ENCODE measurements around the gene TRIP12. TPM values are rescaled to one million over a fixed set of nuclear protein-coding genes. Genes with fewer than 3 reads are reported as not detected.
"Not testable (repeated sequence)": the region's sequence is repeated elsewhere in the genome, so short reads cannot be mapped to it uniquely, and the experiment has no call there.

The TRIP12 gene
- total RNA-seq, 1 donor from 2014 or later: 222 TPM

DNA sequence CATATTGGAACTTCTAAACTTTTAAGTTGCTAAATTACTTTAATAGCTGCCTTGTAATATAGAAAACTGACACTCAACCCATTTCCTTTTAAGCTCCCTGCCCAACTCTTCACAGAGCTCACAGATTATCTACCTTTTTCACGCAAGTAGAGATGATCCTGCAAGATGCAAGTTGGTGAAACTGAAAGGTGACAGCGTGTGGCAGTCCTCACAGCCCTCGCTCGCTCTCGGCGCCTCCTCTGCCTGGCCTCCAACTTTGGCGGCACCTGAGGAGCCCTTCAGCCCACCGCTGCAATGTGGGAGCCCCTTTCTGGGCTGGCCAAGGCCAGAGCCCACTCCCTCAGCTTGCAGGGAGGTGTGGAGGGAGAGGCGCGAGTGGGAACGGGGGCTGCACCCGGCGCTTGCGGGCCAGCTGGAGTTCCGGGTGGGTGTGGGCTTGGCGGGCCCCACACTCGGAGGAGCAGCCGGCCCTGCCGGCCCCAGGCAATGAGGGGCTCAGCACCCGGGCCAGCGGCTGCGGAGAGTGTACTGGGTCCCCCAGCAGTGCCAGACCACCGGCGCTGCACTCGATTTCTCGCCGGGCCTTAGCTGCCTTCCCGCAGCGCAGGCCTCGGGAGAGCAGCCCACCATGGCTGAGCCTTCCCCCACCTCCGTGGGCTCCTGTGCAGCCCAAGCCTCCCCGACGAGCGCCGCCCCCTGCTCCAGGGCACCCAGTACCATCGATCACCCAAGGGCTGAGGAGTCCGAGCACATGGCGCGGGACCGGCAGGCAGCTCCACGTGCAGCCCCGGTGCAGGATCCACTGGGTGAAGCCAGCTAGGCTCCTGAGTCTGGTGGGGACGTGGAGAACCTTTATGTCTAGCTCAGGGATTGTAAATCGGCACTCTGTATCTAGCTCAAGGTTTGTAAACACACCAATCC, 71.2 kb downstream of the TRIP12 start:
- intact Hi-C loops (cut with DNase I); DNase-seq (ENCODE audit: low spot score): not testable (repeated sequence)

DNA sequence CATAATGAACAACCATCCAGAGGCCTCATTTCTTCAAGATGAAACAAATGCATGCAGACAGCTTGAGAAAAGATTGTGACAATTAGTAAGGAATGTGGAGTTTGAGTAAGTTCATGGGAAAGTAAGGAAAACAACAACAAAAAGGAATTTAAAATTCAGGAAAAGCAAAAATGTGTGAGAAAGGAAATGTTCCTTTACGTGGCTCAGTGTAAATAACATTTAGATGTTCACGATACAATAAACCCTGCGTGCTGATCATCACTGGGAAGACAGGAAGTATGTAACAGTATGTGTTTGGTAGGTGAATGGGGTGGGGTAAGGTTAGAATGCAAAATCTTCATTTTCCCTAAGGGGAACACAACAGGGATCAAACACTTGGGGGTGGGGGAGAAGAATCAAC, 72.7 kb downstream of the TRIP12 start:
- no peak for DNase-seq (ENCODE audit: low spot score)
- intact Hi-C loops (cut with DNase I): no loop called here

- DNase-seq (ENCODE audit: low spot score): no peak
- intact Hi-C loops (cut with DNase I): no loop called here
These were observed 78.2 kb downstream of the TRIP12 start for GRCh38 chr2:229843613-229844012.

- no peak for DNase-seq (ENCODE audit: low spot score)
- intact Hi-C loops (cut with DNase I): no loop called here
These were observed 83.1 kb downstream of the TRIP12 start for GRCh38 chr2:229838729-229839128.

GRCh38 chr2:229836847-229837246, 85.0 kb downstream of the TRIP12 start:
- intact Hi-C loops (cut with DNase I): no loop called here
- DNase-seq (ENCODE audit: low spot score): no peak

- no peak for DNase-seq (ENCODE audit: low spot score)
- intact Hi-C loops (cut with DNase I): no loop called here
These were observed 86.1 kb downstream of the TRIP12 start for GRCh38 chr2:229835596-229836283.

GRCh38 chr2:229834368-229834767, 87.4 kb downstream of the TRIP12 start:
- DNase-seq (ENCODE audit: low spot score); intact Hi-C loops (cut with DNase I): not testable (repeated sequence)

- intact Hi-C loops (cut with DNase I): no loop called here
- no peak for DNase-seq (ENCODE audit: low spot score)
These were observed 89.3 kb downstream of the TRIP12 start for GRCh38 chr2:229832510-229832898.

DNA sequence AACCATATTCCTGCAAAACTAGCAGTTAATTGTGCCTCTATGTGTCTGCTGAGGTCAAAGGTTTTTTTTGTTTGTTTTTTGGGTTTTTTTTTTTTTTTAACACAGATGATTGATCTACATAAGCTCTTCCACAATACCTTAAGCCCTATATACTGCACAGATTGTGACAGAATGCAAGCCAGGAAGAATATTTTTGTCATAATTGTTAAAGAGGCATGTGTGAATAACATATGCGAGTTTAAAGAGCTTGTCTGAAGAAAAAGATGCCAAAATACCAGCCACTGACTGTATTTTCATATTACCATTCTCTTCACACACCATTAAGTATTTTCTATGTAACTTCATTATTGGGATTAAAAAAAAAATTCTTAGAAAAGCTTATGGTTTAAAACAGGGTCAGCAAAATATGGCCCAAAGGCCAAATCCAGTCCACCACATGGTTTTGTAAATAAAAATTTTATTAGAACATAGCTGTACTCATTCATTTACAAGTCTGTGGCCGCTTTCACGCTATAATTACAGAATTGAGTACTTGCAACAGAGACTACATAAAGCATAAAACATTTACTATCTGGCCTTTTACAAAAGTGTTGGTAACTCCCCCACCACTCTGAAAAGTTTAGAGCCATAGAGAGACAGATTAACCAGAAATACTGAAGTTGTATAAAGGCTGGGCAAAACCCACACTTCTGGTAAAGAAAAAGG, 89.9 kb downstream of the TRIP12 start:
- intact Hi-C loops (cut with DNase I): no loop called here
- no peak for DNase-seq (ENCODE audit: low spot score)

- DNase-seq (ENCODE audit: low spot score): no peak
- intact Hi-C loops (cut with DNase I): no loop called here
These were observed 96.3 kb downstream of the TRIP12 start for GRCh38 chr2:229825476-229825875.

DNA sequence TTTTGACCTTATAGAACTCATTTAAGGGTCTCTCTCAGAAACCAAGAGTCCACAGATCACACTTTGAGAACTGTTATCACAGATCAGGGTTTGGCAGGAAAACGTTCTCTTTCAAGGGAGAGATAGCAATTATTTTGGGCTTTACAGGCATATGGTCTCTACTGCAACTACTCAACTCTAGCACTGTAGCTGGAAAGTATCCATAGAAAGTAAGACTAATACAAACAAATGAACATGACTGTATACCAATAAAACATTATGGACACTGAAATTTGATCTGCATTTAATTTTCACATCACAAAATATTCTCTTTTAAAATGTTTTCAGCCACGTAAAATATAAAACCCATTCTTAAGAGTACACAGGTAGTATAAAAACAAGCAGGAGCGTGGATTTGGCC, 100.5 kb downstream of the TRIP12 start:
- intact Hi-C loops (cut with DNase I): no loop called here
- DNase-seq (ENCODE audit: low spot score): no peak

DNA sequence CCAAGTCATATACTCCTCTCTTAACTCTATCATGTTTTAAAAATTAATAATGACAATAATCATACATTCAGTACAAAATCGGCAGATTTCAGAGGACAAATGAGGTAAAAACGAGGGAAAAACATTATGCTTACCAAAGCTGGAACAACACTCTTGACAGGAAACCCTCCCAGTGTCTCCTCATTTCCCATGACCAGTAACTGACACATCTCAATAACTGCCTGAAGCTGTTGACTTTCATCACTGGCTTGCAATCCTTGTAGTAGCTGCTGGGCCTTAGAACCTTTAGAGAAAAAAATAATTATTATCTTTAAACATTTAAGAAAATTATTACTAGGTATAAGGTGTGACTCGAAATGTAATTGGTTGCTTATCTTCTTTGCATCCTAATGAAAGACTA, 103.6 kb downstream of the TRIP12 start:
- DNase-seq (ENCODE audit: low spot score): no peak
- intact Hi-C loops (cut with DNase I): no loop called here

GRCh38 chr2:229815858-229816257, 106.0 kb downstream of the TRIP12 start:
- intact Hi-C loops (cut with DNase I): no loop called here
- no peak for DNase-seq (ENCODE audit: low spot score)

DNA sequence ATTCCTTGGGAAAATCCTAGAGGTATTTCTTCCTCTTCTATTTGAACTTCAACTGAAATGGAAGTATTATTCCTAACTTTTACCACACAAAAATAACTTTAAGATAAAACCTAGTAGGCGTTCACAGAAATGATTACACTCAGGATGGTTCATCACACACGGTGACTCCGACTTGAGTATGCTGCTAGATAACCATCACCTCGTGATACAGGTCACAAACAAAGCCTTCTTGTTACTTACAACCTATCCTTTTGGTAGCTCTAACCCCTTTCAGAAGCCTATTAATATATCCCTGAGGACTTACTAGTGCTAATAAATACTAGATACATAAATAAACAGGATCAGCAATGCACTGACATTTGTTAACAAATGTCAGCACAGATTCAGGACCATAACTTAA, 106.5 kb downstream of the TRIP12 start:
- no peak for DNase-seq (ENCODE audit: low spot score)
- intact Hi-C loops (cut with DNase I): no loop called here

DNA sequence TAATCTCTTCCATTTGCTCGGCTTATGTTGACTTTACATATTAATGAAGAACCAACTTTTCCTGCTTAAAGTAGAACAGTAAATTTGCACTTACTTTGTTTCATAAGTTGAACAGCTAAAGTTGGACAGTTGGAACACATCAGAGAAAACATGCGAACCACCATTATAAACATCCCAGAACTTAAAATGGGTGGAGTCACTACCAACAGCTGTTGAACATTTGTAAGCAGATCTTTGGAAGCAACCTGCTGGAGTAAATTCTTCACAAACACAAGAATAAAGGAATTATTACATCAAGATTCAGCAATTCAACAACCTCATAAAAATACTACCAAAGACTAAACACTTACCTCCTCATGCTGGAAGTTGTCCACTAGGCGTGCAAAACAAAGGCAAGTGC, 111.0 kb downstream of the TRIP12 start:
- intact Hi-C loops (cut with DNase I): no loop called here
- DNase-seq (ENCODE audit: low spot score): no peak

- no peak for DNase-seq (ENCODE audit: low spot score)
- intact Hi-C loops (cut with DNase I): loop anchor here (10.0 kb wide), 1 partner anchor 349 kb away; no protein-coding TSS in a partner anchor
These were observed 116.2 kb downstream of the TRIP12 start for GRCh38 chr2:229805559-229805958.

- no peak for DNase-seq (ENCODE audit: low spot score)
- intact Hi-C loops (cut with DNase I): loop anchor here (5.0 to 10.0 kb wide), 2 partner anchors 120 to 352 kb away; partner anchors contain the start of genes FBXO36 and TRIP12
These were observed 119.0 kb downstream of the TRIP12 start for GRCh38 chr2:229802785-229803184.

- intact Hi-C loops (cut with DNase I): loop anchor here (5.0 to 10.0 kb wide), 2 partner anchors 121 to 354 kb away; partner anchors contain the start of genes FBXO36 and TRIP12
- DNase-seq (ENCODE audit: low spot score): no peak
These were observed 120.6 kb downstream of the TRIP12 start for GRCh38 chr2:229800997-229801754.

DNA sequence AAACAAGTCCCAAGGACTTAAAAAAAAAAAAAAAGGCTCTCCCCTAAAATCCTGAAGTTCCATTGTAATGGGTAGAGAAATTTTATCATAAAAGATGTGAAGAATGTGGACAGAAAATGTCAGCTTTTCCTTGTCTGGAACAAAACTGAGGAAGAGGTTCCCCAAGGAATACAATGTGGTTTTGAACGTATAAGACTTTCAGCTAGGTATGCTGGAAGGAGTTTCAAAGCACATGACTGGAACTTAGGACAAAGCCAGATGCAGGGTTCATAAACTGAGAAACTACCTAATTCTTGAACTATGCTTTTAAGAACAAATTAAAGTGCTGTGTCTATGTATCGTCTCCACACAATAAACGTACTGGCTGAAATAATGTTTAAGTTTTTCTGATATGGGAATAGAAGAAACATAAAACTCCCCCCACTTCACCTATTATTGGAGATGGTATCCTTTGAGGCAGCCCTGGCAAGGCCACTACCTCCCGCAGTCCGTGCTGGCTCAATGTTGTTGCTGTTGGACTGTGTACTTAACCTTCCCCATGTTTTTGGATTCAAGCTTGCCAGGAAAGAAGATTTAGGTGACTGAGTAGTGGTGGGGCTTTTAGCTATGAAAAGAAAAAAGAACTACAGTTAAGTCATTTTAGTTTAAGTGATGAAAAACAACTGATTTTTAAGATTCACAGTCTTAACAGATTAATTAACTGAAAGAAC, 123.2 kb downstream of the TRIP12 start:
- no peak for DNase-seq (ENCODE audit: low spot score)
- intact Hi-C loops (cut with DNase I): no loop called here
